Chondrocyte (in vitro differentiated cells): ENCODE results near the gene PBX1. TPM values are rescaled to one million over a fixed set of nuclear protein-coding genes. Genes with fewer than 3 reads are reported as not detected.

Experiments
- DNase-seq: peaks from one replicate; pipeline ENCODE4 v3.0.0; 2021; ENCODE audit warnings: mixed read lengths, low spot score
- H3K27ac Mint-ChIP-seq: one replicate; pipeline ENCODE4 v1.8.0; 2021; ENCODE audit warnings: mild to moderate bottlenecking, moderate library complexity, mixed read lengths; ENCODE audit not compliant: unreplicated experiment
- H3K27me3 Mint-ChIP-seq: 2 replicates; pipeline ENCODE4 v1.8.0; 2021; ENCODE audit warnings: low read depth, mixed read lengths
- H3K36me3 Mint-ChIP-seq: 2 replicates; pipeline ENCODE4 v1.8.0; 2021; ENCODE audit warnings: low read depth, mixed read lengths
- H3K4me1 Mint-ChIP-seq: 2 replicates; pipeline ENCODE4 v1.8.0; 2021; ENCODE audit warnings: low read depth, mild to moderate bottlenecking, mixed read lengths
- H3K4me3 Mint-ChIP-seq: one replicate; pipeline ENCODE4 v1.8.0; 2021; ENCODE audit warnings: mild to moderate bottlenecking, moderate library complexity, mixed read lengths; ENCODE audit not compliant: unreplicated experiment
- H3K9me3 Mint-ChIP-seq: 2 replicates; pipeline ENCODE4 v1.8.0; 2021; ENCODE audit warnings: low read depth, mixed read lengths
- total RNA-seq: library from RNA; stranded (reverse); gene quantifications from 3 replicates; pipeline ENCODE4 v1.2.1, GENCODE V29; 2021
- TF ChIP-seq, protein P1 (sequence below): fragments of 200-600 bp; sonication (generic); IDR thresholded peaks from 2 replicates; pipeline ENCODE4 v1.5.0; 2021; ENCODE audit warnings: antibody characterized with exemption, mild to moderate bottlenecking, moderate library complexity

Gene PBX1
- total RNA-seq, 1 donor from 2014 or later: 23.0 TPM

DNA sequence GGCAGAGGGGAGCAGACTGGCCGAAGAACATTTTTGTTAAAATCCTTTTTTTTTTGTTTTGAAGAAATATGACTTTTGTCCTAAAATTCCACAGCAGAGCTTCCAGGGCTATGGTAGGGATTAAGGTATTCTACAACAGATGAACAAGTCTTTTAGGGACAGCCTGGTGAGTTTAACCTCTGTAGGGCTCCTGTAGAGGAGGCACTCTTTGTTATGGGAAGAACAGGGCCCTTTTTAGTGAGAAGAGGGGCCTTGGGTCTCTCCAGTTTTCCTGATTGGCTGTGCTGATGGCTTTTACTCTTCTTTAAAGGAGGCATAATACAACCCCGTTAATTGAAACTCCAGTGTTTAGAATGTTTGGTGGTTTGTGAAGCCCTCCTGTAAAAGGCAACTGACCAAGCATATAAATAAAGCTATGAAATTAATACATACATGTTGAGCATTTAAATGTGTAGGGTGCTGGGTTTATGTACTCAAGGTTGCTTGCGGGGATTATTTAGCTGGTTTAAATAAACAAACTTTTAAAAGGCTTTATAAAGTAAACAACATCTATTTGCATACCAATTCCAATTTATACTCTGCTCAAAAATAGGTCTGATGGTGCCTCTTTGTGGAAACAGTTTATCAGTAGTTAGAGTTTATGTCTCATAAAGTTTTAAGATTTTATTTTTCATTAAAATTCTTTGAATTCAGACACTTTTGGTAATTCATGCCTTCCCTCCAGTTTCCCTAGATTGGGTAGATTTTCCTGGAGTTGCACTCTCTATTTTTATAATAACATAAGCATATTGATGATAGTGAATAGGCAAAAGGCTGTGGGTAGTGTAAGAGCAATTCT is 46.5 kb downstream of the PBX1 start:
- H3K4me3 Mint-ChIP-seq: no peak overlapping the region
- no peaks in the 10 kb centered on the region for H3K9me3 Mint-ChIP-seq
- peaks cover 48% of the 10 kb centered on the region for H3K4me1 Mint-ChIP-seq
- DNase-seq: no peak
- TF ChIP-seq, protein P1, sequence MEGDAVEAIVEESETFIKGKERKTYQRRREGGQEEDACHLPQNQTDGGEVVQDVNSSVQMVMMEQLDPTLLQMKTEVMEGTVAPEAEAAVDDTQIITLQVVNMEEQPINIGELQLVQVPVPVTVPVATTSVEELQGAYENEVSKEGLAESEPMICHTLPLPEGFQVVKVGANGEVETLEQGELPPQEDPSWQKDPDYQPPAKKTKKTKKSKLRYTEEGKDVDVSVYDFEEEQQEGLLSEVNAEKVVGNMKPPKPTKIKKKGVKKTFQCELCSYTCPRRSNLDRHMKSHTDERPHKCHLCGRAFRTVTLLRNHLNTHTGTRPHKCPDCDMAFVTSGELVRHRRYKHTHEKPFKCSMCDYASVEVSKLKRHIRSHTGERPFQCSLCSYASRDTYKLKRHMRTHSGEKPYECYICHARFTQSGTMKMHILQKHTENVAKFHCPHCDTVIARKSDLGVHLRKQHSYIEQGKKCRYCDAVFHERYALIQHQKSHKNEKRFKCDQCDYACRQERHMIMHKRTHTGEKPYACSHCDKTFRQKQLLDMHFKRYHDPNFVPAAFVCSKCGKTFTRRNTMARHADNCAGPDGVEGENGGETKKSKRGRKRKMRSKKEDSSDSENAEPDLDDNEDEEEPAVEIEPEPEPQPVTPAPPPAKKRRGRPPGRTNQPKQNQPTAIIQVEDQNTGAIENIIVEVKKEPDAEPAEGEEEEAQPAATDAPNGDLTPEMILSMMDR: no peak
- no peaks in the 10 kb centered on the region for H3K27me3 Mint-ChIP-seq
- H3K36me3 Mint-ChIP-seq: no peaks in the 10 kb centered on the region
- no peak overlapping the region for H3K27ac Mint-ChIP-seq

DNA sequence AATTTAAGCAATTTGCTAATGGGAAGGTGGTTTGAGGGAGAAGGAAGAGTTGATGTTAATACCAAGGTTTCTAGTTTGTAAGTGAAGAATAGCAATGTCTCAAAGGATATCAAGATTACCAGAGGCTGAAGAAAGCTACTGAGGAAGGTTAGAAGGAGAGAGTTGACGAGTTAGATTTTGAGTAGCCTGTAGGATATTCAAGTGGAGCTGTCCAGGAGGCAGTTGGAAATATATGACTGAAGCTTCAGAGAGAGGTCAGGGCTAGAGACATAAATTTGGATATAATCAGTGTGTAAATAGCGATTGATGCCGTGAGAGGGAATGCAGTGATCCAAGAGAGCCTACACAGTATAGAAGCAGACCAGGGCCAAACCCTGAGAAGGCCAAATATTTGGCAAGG is 48.4 kb downstream of the PBX1 start:
- Mint-ChIP-seq H3K4me1 (peaks cover 61% of the 10 kb centered on the region), H3K27ac (no peak overlapping the region), H3K36me3 (no peaks in the 10 kb centered on the region), H3K27me3 (no peaks in the 10 kb centered on the region), H3K9me3 (no peaks in the 10 kb centered on the region), H3K4me3 (no peak overlapping the region)
- TF ChIP-seq, protein P1: no peak
- DNase-seq: no peak

DNA sequence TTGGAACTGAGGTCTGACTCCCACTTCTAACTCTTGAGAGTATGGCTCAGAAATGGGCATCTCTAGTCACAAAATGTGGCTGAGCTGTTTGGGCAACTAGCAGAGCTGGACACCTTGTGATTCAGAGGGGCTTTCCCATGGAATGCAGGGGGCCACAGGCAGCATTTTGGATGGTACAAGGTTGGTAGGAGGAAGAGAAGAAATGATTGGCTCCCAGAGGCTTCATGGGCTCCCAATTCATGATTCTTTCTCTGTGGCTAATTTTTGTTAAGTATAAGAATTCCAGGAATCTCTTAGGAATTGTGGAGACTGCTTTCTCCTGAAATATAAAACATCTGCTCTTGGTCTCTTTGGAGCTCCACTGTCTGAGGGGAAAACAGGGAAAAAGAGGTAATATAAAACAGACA is 49.7 kb downstream of the PBX1 start:
- TF ChIP-seq, protein P1: no peak
- Mint-ChIP-seq H3K27ac (peak overlapping the region; percentile 89), H3K27me3 (no peaks in the 10 kb centered on the region), H3K9me3 (no peaks in the 10 kb centered on the region), H3K4me1 (peaks cover 64% of the 10 kb centered on the region), H3K4me3 (no peak overlapping the region), H3K36me3 (no peaks in the 10 kb centered on the region)
- DNase-seq: no peak

DNA sequence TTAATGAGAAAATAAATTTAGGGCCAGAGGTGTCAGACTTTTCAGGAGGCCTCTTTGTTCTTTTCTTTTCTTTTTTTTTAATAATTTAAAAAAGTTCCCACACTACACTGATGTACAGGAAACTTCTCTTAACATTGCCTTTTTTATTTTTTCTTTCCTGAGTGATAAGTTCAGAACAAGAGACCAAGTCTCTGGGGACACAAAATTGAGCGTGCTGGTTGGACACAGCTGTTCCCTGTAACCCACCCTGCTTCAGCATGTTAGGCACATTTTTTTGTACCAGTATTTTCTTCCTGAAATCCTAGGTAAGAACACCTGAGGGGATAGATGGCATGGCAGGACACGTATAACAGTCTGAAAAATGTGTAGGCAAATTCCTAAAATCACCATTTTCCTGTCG is 50.1 kb downstream of the PBX1 start:
- DNase-seq: no peak
- H3K4me1 Mint-ChIP-seq: peaks cover 65% of the 10 kb centered on the region
- no peak overlapping the region for H3K4me3 Mint-ChIP-seq
- H3K27ac Mint-ChIP-seq: peak overlapping the region; percentile 89
- H3K36me3 Mint-ChIP-seq: no peaks in the 10 kb centered on the region
- H3K27me3 Mint-ChIP-seq: no peaks in the 10 kb centered on the region
- TF ChIP-seq, protein P1: no peak
- H3K9me3 Mint-ChIP-seq: no peaks in the 10 kb centered on the region

DNA sequence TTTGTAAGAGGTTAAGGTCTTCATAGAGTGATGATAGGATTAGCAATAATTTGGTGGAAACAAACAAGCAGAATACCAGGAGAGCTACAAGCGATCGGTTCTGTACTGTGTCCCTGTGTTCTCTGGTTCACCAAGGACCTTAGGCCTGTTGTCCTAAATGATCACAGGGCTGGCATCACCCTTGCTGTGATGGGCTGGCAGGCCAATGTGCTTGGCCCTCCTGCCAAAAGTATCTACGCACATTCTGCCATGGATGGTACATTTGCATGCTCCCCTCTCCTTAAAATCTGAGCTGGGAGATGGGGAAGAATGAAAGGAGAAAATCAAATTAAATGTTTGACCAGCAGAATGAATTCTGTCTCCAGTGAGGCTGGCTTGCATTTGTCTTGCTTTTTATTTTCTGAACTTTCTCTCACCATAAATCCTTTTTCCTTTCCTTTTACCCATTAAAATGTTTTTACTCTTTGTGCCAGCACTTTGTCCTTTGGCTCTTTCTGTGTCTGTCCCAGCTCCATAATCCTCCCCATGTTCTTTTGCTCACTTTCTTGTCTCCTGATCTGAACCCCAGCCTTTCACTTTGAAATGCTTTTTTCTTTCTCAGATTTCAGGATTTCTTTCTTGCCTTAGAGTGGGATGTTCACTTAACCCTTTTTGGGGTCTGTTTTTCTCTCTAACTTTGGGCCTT is 51.7 kb downstream of the PBX1 start:
- TF ChIP-seq, protein P1: no peak
- H3K4me3 Mint-ChIP-seq: no peak overlapping the region
- H3K4me1 Mint-ChIP-seq: peaks cover 55% of the 10 kb centered on the region
- no peaks in the 10 kb centered on the region for H3K9me3 Mint-ChIP-seq
- H3K27me3 Mint-ChIP-seq: no peaks in the 10 kb centered on the region
- no peaks in the 10 kb centered on the region for H3K36me3 Mint-ChIP-seq
- no peak for DNase-seq
- H3K27ac Mint-ChIP-seq: peak overlapping the region; percentile 15
